Activated CD8-positive, alpha-beta memory T cell treated with anti-CD3 and anti-CD28 coated beads for 36 hours (primary cell): Measurements from ENCODE around the gene BDH1. TPM values are rescaled to one million over a fixed set of nuclear protein-coding genes. Genes with fewer than 3 reads are reported as not detected.

Experiments used
- CTCF ChIA-PET: fragments of 350-600 bp; sonication (Branson Sonifier 250); formaldehyde crosslinking; loops from one replicate; lab custom pipeline; 2021; ENCODE audit warnings: antibody characterized with exemption; lab: Charles Lee
- POLR2A ChIA-PET: fragments of 350-600 bp; sonication (Branson Sonifier 250); formaldehyde crosslinking; loops from one replicate; lab custom pipeline; 2021; ENCODE audit warnings: antibody characterized with exemption; lab: Charles Lee
- total RNA-seq, 2 experiments: library from RNA; stranded (reverse); gene quantifications; one replicate each; pipeline ENCODE4 v1.2.3, GENCODE V29; 2021

BDH1 gene
- total RNA-seq, 2 experiments from 2014 or later, result 73.8 to 76.8 TPM

DNA sequence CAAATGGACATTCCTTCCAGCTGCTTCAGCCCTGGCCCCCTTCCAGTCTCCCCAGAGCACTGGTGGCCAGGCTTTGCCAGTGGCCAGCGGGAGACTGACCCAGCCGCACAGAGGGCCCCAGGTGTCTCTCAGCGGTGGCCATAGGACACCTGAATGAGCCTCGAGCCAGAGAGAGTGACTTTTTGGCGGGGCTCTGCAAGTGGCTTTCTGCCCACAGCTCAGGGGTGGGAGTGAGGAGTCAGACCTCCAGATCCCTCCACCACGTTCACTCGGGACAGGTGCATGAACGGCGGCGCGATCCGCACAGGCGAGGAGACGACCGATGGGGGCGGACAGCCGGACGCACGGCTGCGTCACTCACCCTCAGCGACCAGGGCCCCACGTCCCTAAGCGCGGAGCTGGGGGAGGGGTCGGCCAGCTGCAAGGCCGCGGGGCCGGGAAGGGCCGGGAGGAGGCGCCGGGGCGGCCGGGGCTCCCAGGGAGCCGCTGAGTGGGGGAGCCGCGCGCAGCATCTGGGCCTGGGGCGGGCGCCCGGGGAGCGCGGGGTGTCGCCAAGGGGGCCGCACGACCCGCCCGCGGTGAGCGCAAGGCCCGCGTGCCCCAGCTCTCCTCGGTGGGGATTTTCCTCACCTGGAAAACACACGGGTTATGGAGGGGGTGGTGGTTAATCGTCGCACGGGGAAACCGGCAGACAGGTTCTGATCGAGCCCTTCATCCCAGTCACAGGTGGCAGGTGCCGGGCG lies 57.1 kb downstream of the BDH1 start:
- POLR2A ChIA-PET, result no interaction called here
- CTCF ChIA-PET, result no interaction called here

DNA sequence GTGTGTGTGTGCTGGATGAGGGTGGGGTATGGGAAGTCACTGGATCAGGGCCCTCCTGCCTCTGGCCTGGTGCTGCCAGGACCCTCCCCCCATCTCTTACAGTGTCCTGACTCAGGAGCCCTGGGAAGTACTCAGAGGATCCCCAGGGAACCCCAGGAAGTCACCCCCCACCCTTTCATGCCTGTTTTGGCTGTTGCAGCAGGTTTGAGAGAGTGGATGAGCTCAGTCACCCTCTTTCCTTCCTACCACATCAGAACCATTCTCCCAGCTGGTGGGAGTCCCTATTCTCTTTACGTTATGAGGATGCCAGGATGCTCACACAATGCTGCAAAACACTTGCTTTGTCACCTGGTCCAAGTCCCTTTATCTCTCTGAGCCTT lies 59.0 kb downstream of the BDH1 start:
- CTCF ChIA-PET, result no interaction called here
- POLR2A ChIA-PET, result no interaction called here

DNA sequence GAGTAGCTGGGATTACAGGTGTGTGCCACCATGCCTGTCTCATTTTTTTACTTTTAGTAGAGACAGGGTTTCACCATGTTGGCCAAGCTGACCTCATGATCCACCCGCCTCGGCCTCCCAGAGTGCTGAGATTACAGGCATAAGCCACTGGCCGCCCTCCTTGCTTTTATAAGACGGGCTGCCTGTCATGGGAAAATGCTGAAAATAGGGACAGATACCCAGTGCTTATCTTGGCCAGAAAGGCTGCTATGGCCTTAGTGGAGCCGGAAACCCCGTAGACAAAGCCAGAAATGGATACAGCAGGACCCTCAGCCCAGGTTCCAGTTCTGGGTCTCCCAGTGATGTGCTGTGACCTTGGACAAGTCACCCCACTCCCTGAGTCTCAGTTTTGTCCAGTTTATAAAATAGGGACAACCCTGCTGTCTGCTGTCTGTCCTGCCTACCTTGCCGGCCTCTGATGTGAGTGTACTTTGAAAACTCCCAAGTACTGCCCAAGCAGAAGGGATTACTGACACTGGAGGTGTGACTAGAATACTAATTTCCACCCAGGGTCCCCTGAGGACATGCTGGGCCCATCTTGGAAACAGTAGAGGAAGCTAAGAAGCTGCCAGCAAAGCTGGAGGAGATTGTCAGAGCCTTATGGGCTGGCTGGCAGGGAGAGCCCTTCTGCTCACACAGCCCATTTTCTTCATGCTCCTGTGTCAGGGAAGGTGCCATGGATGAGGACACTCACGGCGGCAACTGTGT lies 59.6 kb downstream of the BDH1 start:
- ChIA-PET POLR2A (no interaction called here), CTCF (no interaction called here)

DNA sequence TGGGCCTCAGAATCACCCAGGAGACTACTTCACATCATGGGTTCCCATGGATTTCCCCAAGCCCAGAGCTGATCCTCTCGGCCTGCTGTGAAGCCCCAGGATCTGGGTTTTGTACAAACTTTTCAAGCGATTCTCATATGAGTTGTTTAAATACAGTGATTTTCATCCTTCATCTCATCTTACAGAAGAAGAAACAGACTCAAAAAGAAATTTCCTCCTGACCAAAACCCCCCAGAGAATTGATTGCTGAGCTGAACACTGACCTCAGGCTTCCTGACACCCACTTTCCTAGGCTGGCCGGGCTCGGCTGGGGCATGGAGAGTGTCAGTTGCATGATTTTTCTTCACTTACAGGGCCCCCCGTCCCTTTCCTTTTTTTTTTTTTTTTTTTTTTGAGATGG lies 60.3 kb downstream of the BDH1 start:
- POLR2A ChIA-PET, result no interaction called here
- CTCF ChIA-PET, result no interaction called here

DNA sequence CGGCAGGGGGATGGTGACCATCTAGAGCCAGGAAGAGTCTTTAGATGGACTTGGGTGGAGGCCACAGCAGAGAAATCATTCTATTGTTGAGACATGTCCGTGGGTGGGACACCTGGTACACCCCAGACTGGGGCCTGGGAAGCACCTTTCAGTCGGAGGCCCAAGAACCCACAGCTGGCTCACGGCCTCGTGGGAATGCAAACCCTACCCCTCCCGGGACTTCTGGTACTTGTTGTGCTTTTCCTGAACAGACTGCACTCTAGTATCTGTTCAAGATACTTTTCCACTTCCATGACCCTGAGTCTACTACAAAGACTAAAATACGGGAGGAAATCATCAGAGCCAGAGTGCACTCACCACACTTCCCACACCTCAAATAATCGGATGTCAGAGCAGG lies 60.7 kb downstream of the BDH1 start:
- ChIA-PET POLR2A (no interaction called here), CTCF (no interaction called here)

DNA sequence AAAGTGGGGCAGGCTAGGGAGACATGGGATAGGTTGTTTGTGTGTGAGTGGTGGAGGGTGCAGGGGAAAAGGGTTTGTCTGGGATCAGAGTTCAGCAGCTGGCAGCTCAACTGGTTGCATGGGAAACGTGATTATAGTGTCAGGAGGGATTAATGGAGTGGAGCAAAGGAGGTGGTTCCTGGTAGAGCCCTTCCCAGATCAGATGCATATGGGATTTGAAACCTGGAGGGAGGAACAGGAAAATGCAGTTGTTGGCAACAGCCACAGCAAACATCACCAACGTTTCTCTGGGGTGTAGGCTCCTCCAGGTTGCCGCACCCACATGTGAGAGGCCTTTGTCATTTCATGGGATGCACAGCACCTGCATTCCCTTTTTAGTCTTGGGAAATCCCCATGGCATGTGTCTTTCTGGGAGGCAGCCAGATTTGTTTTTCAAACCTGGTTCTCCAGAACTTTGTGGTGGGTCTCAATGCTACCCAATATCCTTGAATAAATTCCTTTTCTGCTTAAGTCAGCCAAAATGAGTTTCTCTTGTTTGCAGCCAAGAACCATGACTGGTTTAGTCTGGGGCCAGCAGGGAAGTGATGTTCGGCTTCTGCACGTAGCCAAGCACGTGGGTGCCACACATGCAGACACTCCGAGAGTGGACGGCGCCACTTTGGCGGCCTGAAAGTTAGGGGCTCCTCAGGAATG lies 61.3 kb downstream of the BDH1 start:
- ChIA-PET POLR2A (no interaction called here), CTCF (no interaction called here)

DNA sequence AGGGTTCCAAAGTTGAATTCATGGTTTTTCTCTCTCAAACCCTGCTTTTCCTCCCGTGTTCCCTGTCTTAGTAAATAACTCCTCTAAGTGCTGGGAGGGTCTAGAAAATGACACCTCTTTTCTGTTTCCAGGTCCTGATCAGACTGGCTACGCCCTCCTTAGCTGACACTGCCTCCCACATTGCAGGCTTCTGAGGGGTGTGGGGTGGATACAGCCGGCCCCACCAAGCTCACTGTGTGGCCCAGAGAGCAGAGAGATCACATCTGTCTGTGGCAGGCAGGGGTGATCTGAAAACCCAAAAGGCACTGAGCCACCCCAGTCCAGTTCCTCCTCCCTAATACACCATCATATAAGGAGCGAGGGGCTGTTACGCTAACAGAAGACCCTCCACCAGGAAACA lies 62.7 kb downstream of the BDH1 start:
- ChIA-PET CTCF (no interaction called here), POLR2A (no interaction called here)

DNA sequence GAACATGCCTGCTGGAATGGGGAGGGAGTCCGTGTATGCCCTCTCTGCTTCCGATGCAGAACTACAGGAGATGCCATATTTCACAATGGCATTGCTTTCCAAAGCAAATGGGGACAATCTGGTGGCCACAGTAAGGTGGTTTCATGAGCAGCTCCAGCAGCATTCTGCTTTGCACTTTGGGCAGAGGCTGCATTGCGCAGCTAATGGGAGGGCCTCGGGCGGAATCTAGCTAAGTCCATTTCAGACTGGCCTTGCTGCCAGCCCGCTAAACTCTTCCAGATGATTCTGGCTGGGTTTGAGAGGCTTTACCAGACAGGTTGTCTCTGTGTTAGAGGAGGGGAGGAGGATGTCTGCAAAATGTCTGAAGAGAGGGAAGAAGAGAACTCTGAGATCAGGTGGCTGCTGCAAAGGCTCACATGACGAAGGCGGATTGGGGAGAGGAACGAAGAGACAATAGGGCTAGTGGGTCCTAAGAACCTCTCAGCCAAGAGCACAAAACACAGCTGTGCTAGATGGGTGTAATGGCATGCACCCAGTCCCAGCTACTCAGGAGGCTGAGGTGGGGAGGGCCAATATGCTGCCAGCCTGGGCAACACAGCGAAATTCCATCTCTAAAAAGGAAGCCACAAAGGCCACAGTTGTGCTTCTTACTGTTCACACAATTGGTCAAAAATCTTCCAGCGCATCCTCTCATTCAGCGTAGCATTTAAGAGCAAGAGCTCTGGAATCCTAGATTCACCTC lies 63.7 kb downstream of the BDH1 start:
- POLR2A ChIA-PET, result no interaction called here
- CTCF ChIA-PET, result no interaction called here

DNA sequence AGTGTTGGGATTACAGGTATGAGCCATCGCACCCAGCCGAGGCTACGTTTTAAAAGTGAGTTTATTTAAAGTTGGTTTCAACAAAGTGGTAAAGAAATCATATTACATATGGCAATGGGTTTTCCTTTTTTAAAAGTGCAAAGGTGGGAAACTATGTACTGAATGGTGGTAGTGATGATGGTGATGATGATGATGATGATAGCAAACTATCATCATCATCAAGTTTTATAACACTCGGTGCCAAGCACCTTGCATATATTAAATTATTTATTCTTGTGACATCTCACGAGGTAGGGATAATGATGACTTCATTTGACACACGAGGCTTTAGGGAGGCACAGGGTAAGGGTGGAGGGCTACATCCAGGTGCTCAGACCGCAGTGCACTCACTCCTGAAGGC lies 64.3 kb downstream of the BDH1 start:
- ChIA-PET POLR2A (no interaction called here), CTCF (no interaction called here)

DNA sequence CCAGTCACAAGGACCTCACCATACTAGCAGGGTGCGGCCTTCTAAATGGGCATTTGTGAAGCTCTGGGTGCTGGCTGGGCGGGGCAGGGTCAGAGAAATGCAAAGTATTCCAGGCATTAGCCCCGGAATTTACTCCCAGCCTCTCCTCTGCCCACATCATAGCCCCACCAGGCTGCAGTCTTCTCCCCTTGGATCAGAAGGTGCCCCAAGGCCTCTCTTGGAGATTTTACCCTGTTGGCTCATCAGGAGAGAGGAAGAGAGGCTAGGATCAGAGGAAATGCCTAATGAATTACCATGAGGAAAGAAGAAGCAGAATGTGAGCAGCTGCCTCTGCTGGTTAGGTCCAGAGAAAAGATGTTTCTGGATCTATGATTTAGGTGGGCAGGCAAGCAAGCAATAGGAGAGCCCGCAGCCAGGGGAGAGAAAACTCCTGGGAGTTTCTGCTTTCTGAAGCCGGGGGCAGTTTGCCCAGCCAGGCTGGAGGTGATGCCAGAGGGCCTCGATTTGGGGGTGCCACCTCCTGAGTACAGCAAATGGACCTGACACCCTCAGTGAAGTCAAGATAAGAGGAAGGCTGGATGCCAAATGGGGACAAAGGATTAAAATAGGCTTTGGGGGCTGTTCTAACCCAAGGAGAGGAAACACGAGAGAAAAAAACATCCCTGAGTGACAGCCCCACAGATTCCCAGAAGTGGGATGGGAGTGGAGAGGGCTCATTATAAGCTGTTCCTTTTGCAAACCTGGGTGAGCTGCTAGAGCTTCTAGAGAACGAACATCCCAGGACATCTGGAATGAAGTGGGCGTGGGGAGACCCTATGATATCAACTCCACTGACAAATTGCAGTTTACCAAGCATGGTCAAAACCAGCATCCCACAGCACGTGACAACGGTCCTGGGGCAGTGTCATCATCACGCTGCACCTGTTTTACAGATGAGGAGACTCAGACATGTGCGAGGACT lies 65.4 kb downstream of the BDH1 start:
- POLR2A ChIA-PET, result no interaction called here
- CTCF ChIA-PET, result no interaction called here

DNA sequence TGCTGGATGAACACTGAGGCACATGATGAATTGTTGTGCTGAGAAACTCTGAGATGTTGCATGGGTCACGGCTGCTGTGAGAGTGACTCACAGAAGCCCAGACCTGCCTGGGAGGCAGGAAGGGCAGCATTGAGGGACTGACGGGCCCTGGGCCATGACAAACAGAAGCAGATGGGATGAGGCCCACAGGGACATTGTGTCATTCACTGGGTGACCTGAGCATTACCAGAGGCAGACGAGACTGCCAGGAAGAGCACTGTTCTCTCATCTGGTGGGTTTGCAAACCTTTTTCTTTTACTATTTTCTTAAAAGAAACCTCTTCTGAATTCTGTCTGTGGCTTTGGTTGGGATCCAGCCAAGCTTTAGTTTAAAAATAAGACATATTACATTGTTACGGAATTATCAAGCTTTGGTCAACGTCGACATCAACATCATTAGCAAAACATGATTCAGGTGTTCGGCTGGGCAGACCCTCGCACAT lies 67.8 kb downstream of the BDH1 start:
- ChIA-PET POLR2A (no interaction called here), CTCF (no interaction called here)

DNA sequence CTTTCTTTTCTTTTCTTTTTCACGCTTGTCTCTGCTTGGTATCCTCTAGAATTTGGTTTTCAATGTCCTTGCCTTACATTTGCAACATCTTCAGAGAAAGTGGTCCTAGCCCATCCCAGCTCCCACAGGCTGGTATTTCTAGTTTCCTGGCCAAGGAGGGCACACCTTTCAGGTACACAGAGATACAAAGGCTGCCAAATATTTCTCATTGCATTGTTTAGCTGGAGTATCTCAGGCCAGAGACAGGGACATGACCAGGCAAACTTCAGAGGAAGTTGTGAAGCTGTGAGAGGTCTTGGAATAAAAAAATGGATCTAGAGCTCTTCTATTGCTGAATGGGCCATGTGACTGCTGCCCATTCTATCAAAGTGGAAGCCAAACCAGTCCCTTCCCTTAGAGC lies 68.9 kb downstream of the BDH1 start:
- ChIA-PET POLR2A (no interaction called here), CTCF (interaction anchor here (0.8 kb wide), 1 partner anchor 230 kb away, joined by 3 read pairs; no protein-coding TSS in a partner anchor)

DNA sequence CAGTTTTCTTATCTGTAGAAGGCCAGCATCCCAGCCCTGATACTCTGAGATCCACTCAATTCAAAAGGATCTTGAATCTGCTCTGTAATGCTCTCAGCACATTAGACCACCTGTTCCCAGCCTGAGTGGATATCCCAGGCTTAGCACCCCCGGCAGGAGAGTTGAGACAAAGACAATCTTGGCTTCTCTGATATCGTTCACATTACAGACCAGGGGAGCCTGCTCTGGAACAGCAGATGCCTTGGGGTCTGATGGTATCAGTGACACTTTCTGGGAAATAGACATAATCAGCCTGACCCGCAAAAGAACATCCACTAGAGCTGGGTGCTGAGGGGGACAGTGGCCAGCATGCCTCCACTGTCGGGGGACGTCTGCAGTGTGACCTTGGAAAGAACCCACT lies 70.6 kb downstream of the BDH1 start:
- POLR2A ChIA-PET, result no interaction called here
- CTCF ChIA-PET, result no interaction called here

DNA sequence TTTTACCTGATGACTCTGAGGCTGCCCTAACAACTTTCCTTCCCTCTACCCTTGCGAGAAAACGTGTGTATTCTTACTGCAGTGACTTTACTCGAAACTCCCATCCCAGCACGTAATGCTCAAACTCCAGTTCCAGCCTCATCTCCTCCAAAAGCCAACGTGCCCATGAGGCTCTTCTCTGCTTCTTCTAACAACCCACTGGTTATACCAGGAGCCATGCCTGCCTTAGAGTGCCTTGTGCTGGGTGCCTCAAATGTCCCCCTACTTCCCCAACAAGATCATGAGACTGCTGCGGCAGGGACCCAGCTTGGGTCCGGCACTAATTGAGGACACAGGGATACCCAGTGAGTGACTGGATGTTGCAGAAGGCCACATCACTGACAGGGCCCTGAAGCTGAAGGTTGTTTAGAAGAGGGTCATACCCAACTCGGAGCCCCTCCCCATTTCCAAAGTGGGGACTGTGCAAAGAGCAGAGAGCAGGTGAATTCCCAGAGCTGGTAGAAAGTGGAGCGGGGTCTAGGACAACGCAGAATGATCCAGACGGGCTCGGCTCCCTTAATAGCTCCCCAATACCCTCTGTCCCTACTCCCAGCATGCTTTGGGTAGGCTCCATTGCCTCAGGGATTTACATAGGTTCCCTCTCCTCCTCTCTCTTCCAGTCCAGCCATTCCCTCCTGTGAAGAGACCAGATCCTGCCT lies 71.4 kb downstream of the BDH1 start:
- ChIA-PET CTCF (no interaction called here), POLR2A (no interaction called here)

DNA sequence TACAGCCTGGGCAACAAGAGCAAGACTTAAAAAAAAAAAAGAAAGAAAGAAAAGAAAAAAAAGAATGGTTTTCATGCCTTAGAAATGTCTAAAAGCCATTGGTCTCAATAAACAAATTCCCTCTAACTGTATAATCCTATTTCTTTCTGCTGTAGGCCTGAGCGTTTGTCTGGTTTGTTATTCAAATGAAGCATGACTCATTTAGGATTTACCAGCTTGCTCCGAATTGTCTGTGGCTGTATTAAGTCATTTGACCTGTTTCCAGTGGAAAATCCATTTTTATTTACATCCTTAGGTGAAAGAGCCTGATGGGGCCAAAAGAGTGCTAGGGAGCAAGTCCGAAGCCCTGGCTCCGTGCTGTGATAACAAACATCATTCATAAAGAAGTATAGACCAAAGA lies 73.8 kb downstream of the BDH1 start:
- ChIA-PET POLR2A (no interaction called here), CTCF (no interaction called here)

DNA sequence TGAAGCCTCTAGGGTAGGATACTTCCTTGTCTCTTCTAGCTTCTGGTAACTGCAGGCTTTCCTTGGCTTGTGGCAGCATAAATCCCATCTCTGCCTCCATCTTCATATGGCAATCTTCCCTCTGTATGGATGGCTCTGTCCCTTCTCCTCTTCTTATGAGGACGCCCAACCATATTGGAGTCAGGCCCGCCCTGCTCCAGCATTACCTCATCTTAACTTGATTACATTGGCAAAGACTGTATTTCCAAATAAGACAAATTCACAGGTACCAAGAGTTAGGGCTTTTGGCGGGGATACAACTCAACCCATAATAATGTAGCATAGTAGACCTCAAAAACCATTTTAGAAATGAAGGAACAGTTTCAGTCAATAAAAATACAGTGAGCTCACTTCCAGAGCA lies 75.4 kb downstream of the BDH1 start:
- ChIA-PET CTCF (no interaction called here), POLR2A (interaction anchor here (0.6 kb wide), 1 partner anchor 194 kb away, joined by 3 read pairs; no protein-coding TSS in a partner anchor)

DNA sequence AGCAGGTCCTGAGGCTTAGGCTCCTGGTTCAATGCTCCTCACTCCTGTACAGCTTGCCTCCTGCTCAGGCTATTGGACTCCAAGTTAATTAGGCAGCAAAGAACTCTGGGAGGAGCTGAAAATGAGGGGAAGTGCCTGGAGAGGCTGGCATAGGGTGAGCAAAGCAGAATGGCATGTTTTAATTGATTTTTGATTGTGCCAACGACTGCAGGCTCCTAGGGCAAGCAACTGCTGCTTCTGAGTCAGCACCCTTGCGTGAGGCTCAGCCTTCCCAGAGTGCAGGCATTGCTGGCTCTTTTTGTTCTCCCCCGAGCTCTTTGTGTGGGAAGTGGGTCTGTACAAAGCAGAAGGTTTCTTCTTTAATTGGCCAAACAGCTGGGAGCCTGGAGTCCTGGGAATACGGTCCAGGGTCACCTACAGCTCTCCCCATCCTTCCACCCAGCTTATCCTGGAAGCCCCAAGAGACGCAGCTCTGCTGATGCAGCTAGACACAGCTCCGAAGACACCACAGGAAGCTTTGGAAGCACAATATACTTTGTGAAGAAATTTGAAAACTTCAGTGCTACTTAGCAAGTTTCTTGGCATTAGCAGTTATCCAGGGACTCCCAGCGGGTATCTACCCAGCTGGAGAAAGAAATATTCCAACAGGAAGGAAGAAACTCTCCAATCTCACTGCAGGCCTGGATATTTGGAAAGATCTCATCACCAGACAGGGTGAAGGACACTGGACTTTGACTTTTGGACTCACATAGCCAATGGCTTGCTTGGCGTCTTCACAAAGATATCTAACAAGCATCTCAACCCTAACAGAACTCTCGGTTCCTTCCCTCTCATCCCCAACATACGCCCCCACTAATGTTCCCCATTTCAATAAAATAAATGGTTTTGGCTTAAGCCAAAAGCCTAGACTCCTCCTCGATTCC lies 76.8 kb downstream of the BDH1 start:
- POLR2A ChIA-PET, result no interaction called here
- CTCF ChIA-PET, result no interaction called here
